GM18502 (cell line): ENCODE measurements around the gene EPB41L4B.

Experiments
- ATAC-seq: cut with Tn5 transposase; IDR thresholded peaks from one replicate; pipeline ENCODE4 v1.9.1; 2021; ENCODE audit warnings: mild to moderate bottlenecking; ENCODE audit not compliant: unreplicated experiment, poor library complexity

EPB41L4B gene

GRCh38 chr9:109272745-109273144 is 48.1 kb downstream of the EPB41L4B start:
- no peak for ATAC-seq

- no peak for ATAC-seq
Observed at GRCh38 chr9:109272045-109272444, 48.8 kb downstream of the EPB41L4B start.

- ATAC-seq = no peak
Observed at GRCh38 chr9:109270971-109271925, 49.6 kb downstream of the EPB41L4B start.

- no peak for ATAC-seq
Observed at GRCh38 chr9:109270441-109270840, 50.4 kb downstream of the EPB41L4B start.

- ATAC-seq = no peak
Observed at GRCh38 chr9:109269839-109270238, 51.0 kb downstream of the EPB41L4B start.

- ATAC-seq = no peak
Observed at GRCh38 chr9:109269081-109269480, 51.8 kb downstream of the EPB41L4B start.

- no peak for ATAC-seq
Observed at GRCh38 chr9:109267555-109267954, 53.3 kb downstream of the EPB41L4B start.

GRCh38 chr9:109264877-109265587 is 55.8 kb downstream of the EPB41L4B start:
- ATAC-seq = no peak

- ATAC-seq = no peak
Observed at GRCh38 chr9:109263358-109263757, 57.5 kb downstream of the EPB41L4B start.

- ATAC-seq = no peak
Observed at GRCh38 chr9:109258481-109259302, 62.2 kb downstream of the EPB41L4B start.

- ATAC-seq = no peak
Observed at GRCh38 chr9:109256336-109256735, 64.5 kb downstream of the EPB41L4B start.

GRCh38 chr9:109255394-109255793 is 65.5 kb downstream of the EPB41L4B start:
- no peak for ATAC-seq

- no peak for ATAC-seq
Observed at GRCh38 chr9:109254317-109254716, 66.5 kb downstream of the EPB41L4B start.

- ATAC-seq = no peak
Observed at GRCh38 chr9:109253637-109254284, 67.1 kb downstream of the EPB41L4B start.

GRCh38 chr9:109253241-109253636 is 67.6 kb downstream of the EPB41L4B start:
- no peak for ATAC-seq

GRCh38 chr9:109252291-109252690 is 68.6 kb downstream of the EPB41L4B start:
- no peak for ATAC-seq

- no peak for ATAC-seq
Observed at GRCh38 chr9:109251776-109252106, 69.1 kb downstream of the EPB41L4B start.

GRCh38 chr9:109251080-109251775 is 69.6 kb downstream of the EPB41L4B start:
- no peak for ATAC-seq

GRCh38 chr9:109250771-109251079 is 70.1 kb downstream of the EPB41L4B start:
- no peak for ATAC-seq

GRCh38 chr9:109250311-109250741 is 70.5 kb downstream of the EPB41L4B start:
- ATAC-seq = no peak
